GM12872 (cell line): ENCODE results near the gene CLTCL1.

ENCODE experiments used
- CTCF ChIP-seq: IDR thresholded peaks from 3 replicates; pipeline ENCODE4 v1.5.1; 2011; ENCODE audit warnings: low read depth, mild to moderate bottlenecking, low read length, moderate library complexity; ENCODE audit not compliant: insufficient read depth

CLTCL1 gene

GRCh38 chr22:19285831-19286230, 5.7 kb downstream of the CLTCL1 start:
- no peak for TF ChIP-seq CTCF

- TF ChIP-seq CTCF = no peak
Observed at GRCh38 chr22:19277785-19278184, 13.7 kb downstream of the CLTCL1 start.

- TF ChIP-seq CTCF = no peak
Observed at GRCh38 chr22:19275919-19276600, 15.5 kb downstream of the CLTCL1 start.

- TF ChIP-seq CTCF = no peak
Observed at GRCh38 chr22:19275513-19275912, 16.0 kb downstream of the CLTCL1 start.

- no peak for TF ChIP-seq CTCF
Observed at GRCh38 chr22:19275104-19275503, 16.4 kb downstream of the CLTCL1 start.

GRCh38 chr22:19271856-19272535, 19.5 kb downstream of the CLTCL1 start:
- TF ChIP-seq CTCF = no peak

- no peak for TF ChIP-seq CTCF
Observed at GRCh38 chr22:19271273-19271855, 20.2 kb downstream of the CLTCL1 start.
